Activated naive CD8-positive, alpha-beta T cell treated with anti-CD3 and anti-CD28 coated beads, Interleukin-2, amount 50 U/mL, for 24 hours (primary cell): ENCODE measurements around the gene EPB41L5.
"Not testable (repeated sequence)": the region's sequence is repeated elsewhere in the genome, so short reads cannot be mapped to it uniquely, and the experiment has no call there.

ENCODE experiments used
- ATAC-seq: fragments of 150-1000 bp; cut with Tn5 transposase; one replicate; pipeline ENCODE4 v1.10.0; 2021
- DNase-seq: peaks from one replicate; pipeline ENCODE4 v3.0.0; 2021
- H3K27ac Mint-ChIP-seq: one replicate; pipeline ENCODE4 v1.8.0; 2021; ENCODE audit warnings: mild to moderate bottlenecking, mixed read lengths
- H3K27me3 Mint-ChIP-seq: one replicate; pipeline ENCODE4 v1.8.0; 2021; ENCODE audit warnings: mixed read lengths
- H3K36me3 Mint-ChIP-seq: one replicate; pipeline ENCODE4 v1.8.0; 2021; ENCODE audit warnings: low read depth, mixed read lengths
- H3K4me1 Mint-ChIP-seq: one replicate; pipeline ENCODE4 v1.8.0; 2021; ENCODE audit warnings: mixed read lengths
- H3K4me3 Mint-ChIP-seq: one replicate; pipeline ENCODE4 v1.8.0; 2021; ENCODE audit warnings: mild to moderate bottlenecking, moderate library complexity, mixed read lengths
- H3K9me3 Mint-ChIP-seq: one replicate; pipeline ENCODE4 v1.8.0; 2021; ENCODE audit warnings: mixed read lengths

Gene EPB41L5

DNA sequence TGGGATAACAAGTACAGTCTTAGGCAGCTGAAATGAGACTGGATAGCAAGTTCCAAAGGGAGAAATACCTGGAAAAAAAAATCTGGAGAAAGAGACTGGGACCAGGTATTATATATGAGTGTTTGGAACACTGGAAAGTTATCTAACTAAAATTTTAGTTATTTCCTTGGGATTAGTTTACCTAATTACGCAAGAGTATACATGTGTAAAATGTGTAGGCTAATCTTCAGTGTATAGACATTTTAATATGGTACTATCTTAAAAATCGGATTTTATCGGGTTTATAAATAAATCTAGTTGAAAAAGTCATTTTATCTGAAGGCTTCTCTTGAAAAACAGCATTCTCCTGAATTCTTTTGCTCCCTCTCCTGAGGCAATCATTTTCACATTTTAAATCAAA lies 3.9 kb downstream of the EPB41L5 start:
- no peak for DNase-seq
- ATAC-seq = no peak
- Mint-ChIP-seq H3K4me1 (peaks cover 19% of the 10 kb centered on the region), H3K4me3 (no peak overlapping the region), H3K27me3 (no peaks in the 10 kb centered on the region), H3K36me3 (no peaks in the 10 kb centered on the region), H3K27ac (no peak overlapping the region), H3K9me3 (no peaks in the 10 kb centered on the region)

DNA sequence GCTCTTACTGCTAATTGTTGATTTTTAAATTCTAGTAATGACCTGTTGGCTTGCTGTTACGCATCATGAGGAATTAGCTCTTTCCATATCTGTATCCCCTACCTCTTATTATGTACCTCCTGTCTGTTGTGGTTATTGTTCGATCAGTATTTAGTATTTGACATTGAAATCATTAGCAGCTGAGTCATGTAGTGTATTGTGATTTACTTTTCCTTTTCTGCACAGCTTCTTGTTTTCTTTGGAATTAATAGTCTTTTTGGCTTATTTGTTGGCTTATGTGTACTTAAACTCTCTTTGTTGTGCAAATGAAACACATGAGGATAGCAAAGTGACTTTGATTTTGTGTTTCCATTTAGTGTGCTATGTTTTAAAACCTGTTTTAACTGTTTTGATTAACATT lies 4.3 kb downstream of the EPB41L5 start:
- H3K27me3 Mint-ChIP-seq = no peaks in the 10 kb centered on the region
- DNase-seq (no peak), ATAC-seq (no peak)
- H3K9me3 Mint-ChIP-seq = no peaks in the 10 kb centered on the region
- H3K36me3 Mint-ChIP-seq = peaks cover under 1% of the 10 kb centered on the region
- H3K27ac Mint-ChIP-seq = no peak overlapping the region
- no peak overlapping the region for H3K4me3 Mint-ChIP-seq
- H3K4me1 Mint-ChIP-seq = peaks cover 17% of the 10 kb centered on the region

DNA sequence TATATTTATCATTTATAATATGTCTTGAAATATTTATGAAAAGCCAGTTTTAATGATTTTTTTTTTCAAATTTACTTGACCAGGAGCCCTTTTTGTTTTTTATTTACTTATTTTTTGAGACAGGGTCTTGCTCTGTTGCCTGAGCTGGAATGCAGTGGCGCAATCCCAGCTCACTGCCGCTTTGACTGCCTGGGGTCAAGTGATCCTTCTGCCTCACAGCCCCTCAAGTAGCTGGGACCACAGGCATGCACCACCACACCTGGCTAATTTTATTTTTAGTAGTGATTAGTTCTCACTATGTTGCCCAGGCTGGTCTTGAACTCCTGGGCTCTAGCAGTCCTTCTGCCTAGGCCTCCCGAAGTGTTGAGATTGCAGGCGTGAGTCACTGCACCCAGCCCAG lies 5.7 kb downstream of the EPB41L5 start:
- Mint-ChIP-seq H3K27ac (no peak overlapping the region), H3K27me3 (no peaks in the 10 kb centered on the region), H3K36me3 (peaks cover 8% of the 10 kb centered on the region), H3K4me3 (no peak overlapping the region), H3K4me1 (peaks cover 10% of the 10 kb centered on the region), H3K9me3 (no peaks in the 10 kb centered on the region)
- DNase-seq (no peak), ATAC-seq (no peak)

DNA sequence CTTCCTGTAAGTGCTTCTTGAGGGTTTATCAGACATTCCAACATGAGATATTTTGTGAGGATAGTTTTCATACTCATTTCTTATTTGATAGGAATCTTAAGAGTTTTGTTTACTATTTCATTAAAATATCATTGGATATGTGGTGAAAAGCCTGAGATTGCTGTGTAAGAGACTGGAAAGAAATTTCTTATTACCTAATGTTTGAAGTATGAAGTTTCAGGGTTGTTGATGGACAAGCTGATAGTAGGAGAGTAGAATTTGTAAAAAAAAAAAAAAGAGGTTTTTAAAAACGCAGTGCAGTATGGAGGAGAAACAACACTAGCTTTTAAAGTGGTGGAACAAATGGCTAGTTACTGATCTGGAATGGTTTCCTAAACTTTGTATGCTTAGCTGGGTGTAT lies 7.7 kb downstream of the EPB41L5 start:
- Mint-ChIP-seq H3K9me3 (peaks cover 7% of the 10 kb centered on the region), H3K4me3 (no peak overlapping the region), H3K4me1 (peaks cover 2% of the 10 kb centered on the region), H3K36me3 (peaks cover 22% of the 10 kb centered on the region), H3K27ac (no peak overlapping the region), H3K27me3 (no peaks in the 10 kb centered on the region)
- ATAC-seq (no peak), DNase-seq (no peak)

DNA sequence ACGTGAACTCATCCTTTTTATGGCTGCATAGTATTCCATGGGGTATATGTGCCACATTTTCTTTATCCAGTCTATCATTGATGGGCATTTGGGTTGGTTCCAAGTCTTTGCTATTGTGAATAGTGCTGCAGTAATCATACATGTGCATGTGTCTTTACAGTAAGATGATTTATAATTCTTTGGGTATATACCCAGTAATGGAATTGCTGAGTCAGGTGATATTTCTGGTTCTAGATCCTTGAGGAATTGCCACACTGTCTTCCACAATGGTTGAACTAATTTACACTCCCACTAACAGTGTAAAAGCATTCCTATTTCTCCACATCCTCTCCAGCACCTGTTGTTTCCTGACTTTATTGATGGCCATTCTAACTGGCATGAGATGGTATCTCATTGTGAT lies 9.6 kb downstream of the EPB41L5 start:
- Mint-ChIP-seq H3K9me3 (peaks cover 14% of the 10 kb centered on the region), H3K36me3 (peaks cover 25% of the 10 kb centered on the region)
- H3K27ac Mint-ChIP-seq, ATAC-seq, H3K4me1 Mint-ChIP-seq, H3K4me3 Mint-ChIP-seq, DNase-seq, H3K27me3 Mint-ChIP-seq: not testable (repeated sequence)

DNA sequence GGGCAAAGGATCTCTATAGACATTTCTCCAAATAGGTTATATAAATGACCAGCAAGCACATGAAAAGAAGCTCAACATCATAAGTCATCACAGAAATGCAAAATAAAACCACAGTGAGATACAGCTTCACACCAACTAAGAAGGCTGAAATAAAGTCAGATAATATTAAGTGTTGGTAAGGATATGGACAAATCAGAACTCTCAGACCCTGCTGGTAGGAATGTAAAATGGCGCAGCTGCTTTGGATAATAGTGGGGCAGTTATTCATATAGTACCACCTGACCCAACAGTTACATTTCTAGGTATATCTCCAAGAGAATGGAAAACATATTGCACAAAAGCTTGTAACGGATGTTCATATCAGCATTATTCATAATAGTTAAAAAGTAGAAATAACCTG lies 14.0 kb downstream of the EPB41L5 start:
- peaks cover 25% of the 10 kb centered on the region for H3K36me3 Mint-ChIP-seq
- ATAC-seq (no peak), DNase-seq (no peak)
- H3K9me3 Mint-ChIP-seq = peaks cover 14% of the 10 kb centered on the region
- no peaks in the 10 kb centered on the region for H3K27me3 Mint-ChIP-seq
- no peak overlapping the region for H3K4me3 Mint-ChIP-seq
- H3K4me1 Mint-ChIP-seq = peaks cover 3% of the 10 kb centered on the region
- no peak overlapping the region for H3K27ac Mint-ChIP-seq

DNA sequence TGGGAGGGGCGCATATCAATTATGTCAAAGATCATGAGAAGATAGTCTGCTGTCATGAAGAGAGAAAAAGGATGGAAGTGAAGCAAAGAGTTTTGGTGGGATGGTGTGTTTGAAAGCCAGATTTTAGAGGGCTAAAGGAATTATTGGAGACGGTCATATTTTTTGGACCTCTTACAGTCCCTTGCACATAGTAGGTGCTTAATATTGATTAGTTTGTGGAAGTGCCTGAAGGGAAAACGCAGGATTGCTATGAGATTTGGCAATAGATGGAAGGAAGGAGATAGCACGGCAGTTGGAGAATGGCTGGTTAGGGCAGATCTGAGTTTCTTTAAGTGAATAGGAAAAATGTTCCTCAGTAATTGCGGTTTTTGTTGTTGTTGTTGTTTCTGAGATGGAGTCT lies 15.9 kb downstream of the EPB41L5 start:
- no peak overlapping the region for H3K27ac Mint-ChIP-seq
- ATAC-seq (no peak), DNase-seq (no peak)
- H3K4me3 Mint-ChIP-seq = no peak overlapping the region
- H3K27me3 Mint-ChIP-seq = no peaks in the 10 kb centered on the region
- H3K9me3 Mint-ChIP-seq = peaks cover 14% of the 10 kb centered on the region
- peaks cover 15% of the 10 kb centered on the region for H3K36me3 Mint-ChIP-seq
- H3K4me1 Mint-ChIP-seq = peaks cover 3% of the 10 kb centered on the region

DNA sequence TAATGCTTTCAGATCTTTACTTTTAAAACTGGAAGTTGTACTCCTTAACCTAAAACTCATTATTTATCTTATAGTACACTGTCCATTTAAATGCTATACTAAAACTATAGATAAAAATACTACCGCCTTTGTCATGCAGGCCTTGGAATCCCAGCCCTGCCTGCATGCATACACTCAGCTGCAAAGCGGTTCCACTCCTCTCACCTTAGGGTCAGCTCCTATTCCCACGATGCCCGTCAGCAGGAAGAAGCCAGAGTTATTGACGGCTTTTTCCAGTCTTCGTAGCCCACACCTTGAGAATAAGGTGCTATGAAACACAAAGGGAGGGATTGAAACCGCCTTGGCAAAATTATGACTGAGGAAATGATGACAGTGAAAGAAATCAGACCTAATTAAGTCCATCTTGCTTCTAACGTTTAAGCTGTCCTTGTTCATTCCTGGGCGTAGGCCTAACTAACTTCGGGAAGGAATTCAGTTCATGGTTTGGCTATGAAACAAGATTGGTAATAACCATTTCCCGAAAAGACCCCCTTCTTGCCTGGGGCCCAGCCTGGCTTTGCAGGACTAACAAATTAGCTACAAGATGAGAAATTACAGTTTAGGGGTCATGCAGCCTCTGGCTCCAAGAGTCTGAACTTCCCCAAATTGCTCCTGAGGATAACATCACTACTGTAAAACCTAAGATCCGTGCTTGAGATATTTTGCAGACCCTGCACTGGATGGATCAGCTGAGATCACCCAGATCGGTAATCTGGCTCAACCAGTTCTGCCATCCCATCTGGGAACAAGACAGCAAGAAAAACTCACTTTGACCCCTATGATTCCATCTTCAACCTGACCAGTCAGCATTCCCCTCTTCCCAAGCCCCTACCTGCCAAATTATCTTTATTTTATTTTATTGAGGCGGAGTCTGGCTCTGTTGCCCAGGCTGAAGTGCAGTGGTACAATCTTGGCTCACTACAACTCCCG lies 17.1 kb downstream of the EPB41L5 start:
- Mint-ChIP-seq H3K27me3 (no peaks in the 10 kb centered on the region), H3K4me3 (no peak overlapping the region), H3K27ac (no peak overlapping the region)

DNA sequence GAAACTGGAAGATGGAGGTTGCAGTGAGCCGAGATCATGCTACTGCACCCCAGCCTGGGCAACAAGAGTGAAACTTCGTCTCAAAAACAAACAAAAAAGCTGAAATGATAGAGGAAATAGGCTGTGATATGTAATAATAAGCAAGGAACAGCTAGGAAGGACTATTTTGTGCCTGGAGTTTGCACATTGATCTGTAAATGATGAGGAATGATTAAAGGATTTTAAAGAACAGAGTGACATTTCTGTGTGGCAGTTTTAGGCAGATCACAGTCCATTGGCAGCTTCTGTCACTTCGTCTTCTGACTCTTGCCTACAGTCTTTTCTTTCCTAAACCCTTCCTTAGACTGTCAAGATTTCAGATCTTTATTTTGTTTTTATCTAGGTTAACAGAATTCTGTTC lies 19.4 kb downstream of the EPB41L5 start:
- no peak overlapping the region for H3K4me3 Mint-ChIP-seq
- H3K36me3 Mint-ChIP-seq = no peaks in the 10 kb centered on the region
- no peak overlapping the region for H3K27ac Mint-ChIP-seq
- ATAC-seq (no peak), DNase-seq (no peak)
- peaks cover under 1% of the 10 kb centered on the region for H3K9me3 Mint-ChIP-seq
- no peaks in the 10 kb centered on the region for H3K27me3 Mint-ChIP-seq
- H3K4me1 Mint-ChIP-seq = peaks cover 3% of the 10 kb centered on the region

More for the DNA sequence above, 17.1 kb downstream of the EPB41L5 start:
- ATAC-seq (no peak), DNase-seq (no peak)
- H3K4me1 Mint-ChIP-seq = peaks cover 3% of the 10 kb centered on the region
- peaks cover 10% of the 10 kb centered on the region for H3K9me3 Mint-ChIP-seq
- H3K36me3 Mint-ChIP-seq = peaks cover 7% of the 10 kb centered on the region

DNA sequence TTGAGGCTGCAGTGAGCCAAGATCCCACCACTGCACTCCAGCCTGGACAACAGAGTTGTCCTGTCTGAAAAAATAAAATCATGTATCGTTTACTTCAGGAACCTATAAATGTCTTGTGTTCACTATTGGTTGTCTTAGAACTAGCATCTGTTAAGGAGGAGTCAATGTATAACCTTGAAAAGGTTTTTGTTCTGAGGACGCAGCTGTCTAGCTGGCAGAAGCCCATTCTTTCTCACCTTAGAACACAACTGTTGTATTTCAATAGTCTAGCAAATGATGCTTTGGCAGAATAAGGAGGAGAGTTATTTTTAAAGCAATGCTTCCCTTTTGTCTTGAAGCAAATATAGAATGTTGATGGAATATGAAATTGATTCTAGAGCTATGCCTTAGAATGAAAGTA lies 21.1 kb downstream of the EPB41L5 start:
- DNase-seq (no peak), ATAC-seq (no peak)
- H3K4me1 Mint-ChIP-seq = peaks cover 7% of the 10 kb centered on the region
- H3K27ac Mint-ChIP-seq = no peak overlapping the region
- no peaks in the 10 kb centered on the region for H3K36me3 Mint-ChIP-seq
- H3K27me3 Mint-ChIP-seq = no peaks in the 10 kb centered on the region
- H3K9me3 Mint-ChIP-seq = peaks cover 2% of the 10 kb centered on the region
- no peak overlapping the region for H3K4me3 Mint-ChIP-seq

DNA sequence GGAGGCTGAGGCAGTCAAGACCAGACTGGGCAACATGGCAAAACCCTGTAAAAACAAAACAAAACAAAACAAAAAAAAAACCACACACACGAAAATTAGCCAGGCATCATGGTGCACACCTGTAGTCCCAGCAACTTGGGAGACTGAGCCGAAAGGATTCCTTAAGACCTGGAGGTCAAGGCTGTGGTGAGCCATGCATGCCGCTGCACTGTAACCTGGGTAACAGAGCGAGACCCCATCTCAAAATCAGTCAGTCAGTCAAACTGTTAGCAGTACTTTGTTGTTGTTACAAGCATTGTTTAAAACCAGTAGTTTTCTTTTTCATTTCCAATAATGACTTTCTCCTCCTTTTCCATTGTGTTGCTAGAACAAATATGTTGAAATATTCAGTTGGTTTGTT lies 21.7 kb downstream of the EPB41L5 start:
- no peak overlapping the region for H3K4me3 Mint-ChIP-seq
- H3K4me1 Mint-ChIP-seq = peaks cover 7% of the 10 kb centered on the region
- no peaks in the 10 kb centered on the region for H3K27me3 Mint-ChIP-seq
- H3K36me3 Mint-ChIP-seq = no peaks in the 10 kb centered on the region
- DNase-seq (no peak), ATAC-seq (no peak)
- peaks cover 5% of the 10 kb centered on the region for H3K9me3 Mint-ChIP-seq
- no peak overlapping the region for H3K27ac Mint-ChIP-seq

DNA sequence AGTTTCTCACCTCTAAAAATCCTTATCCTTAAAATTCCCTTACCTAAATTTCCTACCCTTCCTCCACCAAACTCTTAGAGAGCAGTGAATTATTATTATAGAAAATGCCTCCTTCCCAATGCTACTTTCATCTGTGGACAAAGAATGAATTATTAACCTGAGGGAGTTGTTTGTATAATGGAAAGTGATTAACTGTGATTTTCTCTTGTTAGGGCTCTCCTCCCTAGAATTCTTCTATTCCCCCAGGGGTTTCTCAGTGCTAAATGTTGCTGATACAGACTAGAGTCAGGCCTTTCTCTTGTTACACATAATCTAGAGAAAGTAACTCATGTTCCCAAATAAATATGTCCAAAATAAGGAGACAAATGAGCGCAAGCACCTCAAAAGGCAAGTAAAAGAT lies 23.3 kb downstream of the EPB41L5 start:
- H3K9me3 Mint-ChIP-seq = peaks cover 5% of the 10 kb centered on the region
- H3K36me3 Mint-ChIP-seq = no peaks in the 10 kb centered on the region
- ATAC-seq (no peak), DNase-seq (no peak)
- H3K27me3 Mint-ChIP-seq = no peaks in the 10 kb centered on the region
- no peak overlapping the region for H3K27ac Mint-ChIP-seq
- peaks cover 5% of the 10 kb centered on the region for H3K4me1 Mint-ChIP-seq
- no peak overlapping the region for H3K4me3 Mint-ChIP-seq

DNA sequence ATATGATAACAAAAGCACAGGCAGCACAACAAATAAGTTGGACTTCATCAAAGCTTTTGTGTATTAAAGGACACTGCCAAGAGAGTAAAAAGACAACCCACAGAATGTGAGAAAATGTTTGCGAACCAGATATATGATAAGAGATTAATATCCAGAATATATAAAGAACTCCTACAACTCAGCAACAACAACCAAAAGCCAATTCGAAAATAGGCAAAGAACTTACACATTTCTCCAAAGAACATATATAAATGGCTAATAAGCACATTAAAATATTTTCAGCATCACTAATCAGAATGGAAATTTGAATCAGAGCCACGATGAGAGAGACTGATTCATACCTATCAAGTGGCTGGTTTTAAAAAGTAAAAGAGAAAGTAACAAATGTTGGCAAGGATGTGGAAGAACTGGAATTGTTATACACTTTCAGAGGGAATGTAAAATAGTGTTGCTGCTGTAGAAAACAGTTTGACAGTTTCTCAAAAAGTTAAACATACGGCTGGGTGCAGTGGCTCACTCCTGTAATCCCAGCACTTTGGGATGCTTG lies 25.2 kb downstream of the EPB41L5 start:
- peaks cover 4% of the 10 kb centered on the region for H3K4me1 Mint-ChIP-seq
- DNase-seq (no peak), ATAC-seq (no peak)
- no peak overlapping the region for H3K4me3 Mint-ChIP-seq
- no peaks in the 10 kb centered on the region for H3K27me3 Mint-ChIP-seq
- no peak overlapping the region for H3K27ac Mint-ChIP-seq
- peaks cover 5% of the 10 kb centered on the region for H3K9me3 Mint-ChIP-seq
- H3K36me3 Mint-ChIP-seq = no peaks in the 10 kb centered on the region

DNA sequence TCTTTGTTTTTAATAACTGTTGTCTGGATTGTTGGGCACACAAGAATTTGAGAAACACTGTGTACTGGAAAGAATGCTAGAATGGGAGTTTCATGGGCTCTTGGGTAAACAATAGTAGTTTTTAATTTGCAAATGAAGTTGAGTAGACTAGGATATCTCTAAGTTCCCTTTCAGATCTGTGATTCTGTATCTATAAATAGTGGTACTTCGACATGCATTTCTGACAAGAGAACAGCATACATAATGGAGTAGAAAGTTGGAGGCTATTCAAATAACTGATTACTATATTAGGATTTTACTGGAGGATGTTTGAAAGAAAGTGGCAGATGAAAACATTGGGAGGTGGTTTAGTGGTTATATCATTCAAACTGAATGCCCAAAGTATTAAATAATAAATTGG lies 29.5 kb downstream of the EPB41L5 start:
- ATAC-seq (no peak), DNase-seq (no peak)
- no peak overlapping the region for H3K27ac Mint-ChIP-seq
- peaks cover 8% of the 10 kb centered on the region for H3K4me1 Mint-ChIP-seq
- H3K36me3 Mint-ChIP-seq = peaks cover 15% of the 10 kb centered on the region
- no peaks in the 10 kb centered on the region for H3K27me3 Mint-ChIP-seq
- peaks cover 17% of the 10 kb centered on the region for H3K9me3 Mint-ChIP-seq
- no peak overlapping the region for H3K4me3 Mint-ChIP-seq

DNA sequence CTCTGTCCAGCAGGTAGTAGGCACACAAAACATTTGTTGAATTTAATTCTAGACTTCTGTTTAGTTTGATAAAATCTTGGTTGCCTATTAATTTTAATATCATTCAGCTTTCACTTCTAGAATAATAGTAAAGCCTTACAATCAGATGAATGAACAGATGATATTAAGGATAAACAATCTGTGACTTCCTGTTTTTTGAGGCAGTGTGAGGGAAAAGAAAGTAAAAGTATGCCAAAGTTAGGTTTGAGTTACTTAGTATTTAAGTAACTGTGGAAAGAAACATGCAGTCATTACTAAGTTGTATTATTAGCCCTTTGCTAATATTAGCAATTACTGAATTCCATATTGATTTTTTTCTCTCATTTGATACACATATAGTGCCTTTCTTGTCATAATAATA lies 31.5 kb downstream of the EPB41L5 start:
- DNase-seq = no peak
- ATAC-seq = no peak
- Mint-ChIP-seq H3K9me3 (peaks cover 17% of the 10 kb centered on the region), H3K4me3 (no peak overlapping the region), H3K4me1 (peaks cover 4% of the 10 kb centered on the region), H3K27me3 (no peaks in the 10 kb centered on the region), H3K36me3 (peaks cover 27% of the 10 kb centered on the region), H3K27ac (no peak overlapping the region)
